GM23248 (cell line): Measurements from ENCODE around the gene MGMT. TPM values are rescaled to one million over a fixed set of nuclear protein-coding genes. Genes with fewer than 3 reads are reported as not detected.

Experiments used
- DNase-seq: peaks from one replicate; pipeline ENCODE4 v3.0.0-alpha.2; 2015
- H2AFZ ChIP-seq: fragments of 200-600 bp; sonication (generic); 2 replicates; pipeline ENCODE4 v1.6.1; 2016; ENCODE audit warnings: antibody characterized with exemption
- H3F3A ChIP-seq: fragments of 200-600 bp; sonication (generic); 2 replicates; pipeline ENCODE4 v1.6.1; 2016; ENCODE audit warnings: mild to moderate bottlenecking, antibody characterized with exemption, mixed run types; ENCODE audit not compliant: insufficient read depth
- H3K27ac ChIP-seq: fragments of 200-600 bp; sonication (generic); 2 replicates; pipeline ENCODE4 v1.5.1; 2016; ENCODE audit warnings: mild to moderate bottlenecking
- H3K27me3 ChIP-seq: fragments of 200-600 bp; sonication (generic); replicated peaks from 2 replicates; pipeline ENCODE4 v1.6.1; 2016; ENCODE audit warnings: mild to moderate bottlenecking; ENCODE audit not compliant: insufficient read depth
- H3K36me3 ChIP-seq: fragments of 200-600 bp; sonication (generic); 2 replicates; pipeline ENCODE4 v1.6.1; 2016; ENCODE audit warnings: low read depth, mild to moderate bottlenecking
- H3K4me1 ChIP-seq: fragments of 200-600 bp; sonication (generic); 2 replicates; pipeline ENCODE4 v1.6.1; 2016; ENCODE audit warnings: mild to moderate bottlenecking; ENCODE audit not compliant: insufficient read depth
- H3K4me2 ChIP-seq: fragments of 200-600 bp; sonication (generic); one replicate; pipeline ENCODE4 v1.6.1; 2016; ENCODE audit warnings: mild to moderate bottlenecking; ENCODE audit not compliant: unreplicated experiment
- H3K4me3 ChIP-seq: fragments of 200-600 bp; sonication (generic); 2 replicates; pipeline ENCODE4 v1.5.1; 2016; ENCODE audit warnings: mild to moderate bottlenecking
- H3K79me2 ChIP-seq: fragments of 200-600 bp; sonication (generic); 2 replicates; pipeline ENCODE4 v1.6.1; 2016; ENCODE audit warnings: mild to moderate bottlenecking; ENCODE audit not compliant: insufficient read depth
- H3K9ac ChIP-seq: fragments of 200-600 bp; sonication (generic); 2 replicates; pipeline ENCODE4 v1.6.1; 2016; ENCODE audit warnings: mild to moderate bottlenecking
- H3K9me2 ChIP-seq: fragments of 200-600 bp; sonication (generic); 2 replicates; pipeline ENCODE4 v1.6.1; 2016; ENCODE audit warnings: mixed run types, mild to moderate bottlenecking, moderate library complexity; ENCODE audit not compliant: insufficient read depth
- H3K9me3 ChIP-seq: fragments of 200-600 bp; sonication (generic); one replicate; pipeline ENCODE4 v1.6.1; 2017; ENCODE audit warnings: low read depth
- H4K20me1 ChIP-seq: fragments of 200-600 bp; sonication (generic); 2 replicates; pipeline ENCODE4 v1.6.0; 2016; ENCODE audit not compliant: insufficient read depth
- EZH2 ChIP-seq: fragments of 200-600 bp; sonication (generic); IDR thresholded peaks from 2 replicates; pipeline ENCODE4 v1.6.1; 2018; ENCODE audit warnings: antibody characterized with exemption, mild to moderate bottlenecking; ENCODE audit not compliant: insufficient read depth, poor library complexity, severe bottlenecking
- EZH2phosphoT487 ChIP-seq: fragments of 200-600 bp; sonication (generic); IDR thresholded peaks from 2 replicates; pipeline ENCODE4 v1.6.1; 2018; ENCODE audit warnings: antibody characterized with exemption, moderate library complexity, mild to moderate bottlenecking, low read depth; ENCODE audit not compliant: insufficient read depth
- WGBS, 2 experiments: methylation state at CpG; one replicate each; pipeline ENCODE4 v1.1.6; 2015 to 2017; ENCODE audit warnings: low lambda C conversion rate in 2 of 2, low coverage in 1 of 2; ENCODE audit errors: missing lambda C conversion rate in 2 of 2; 5-methylcytosine and 5-hydroxymethylcytosine counted together
- in situ Hi-C: fragments of 300-500 bp; cut with MboI; formaldehyde crosslinking; loops from 2 replicates; pipeline ENCODE4 v1.15.0; 2020
- polyA plus RNA-seq: library from polyadenylated mRNA; unstranded; fragments of >200 nt; fragmentation: Nextera tagmentation; extraction: Ambion mirVana; gene quantifications from 2 replicates; pipeline ENCODE4 v1.2.1, GENCODE V29; 2016
- total RNA-seq: library from RNA; depleted of rRNA; stranded (reverse); fragments of >200 nt; shearing (Covaris generic); gene quantifications from 2 replicates; pipeline ENCODE4 v1.2.3, GENCODE V29; 2014

Gene MGMT
- total and polyA plus RNA-seq, 2 experiments from 2014 or later = 28.5 to 35.1 TPM

DNA sequence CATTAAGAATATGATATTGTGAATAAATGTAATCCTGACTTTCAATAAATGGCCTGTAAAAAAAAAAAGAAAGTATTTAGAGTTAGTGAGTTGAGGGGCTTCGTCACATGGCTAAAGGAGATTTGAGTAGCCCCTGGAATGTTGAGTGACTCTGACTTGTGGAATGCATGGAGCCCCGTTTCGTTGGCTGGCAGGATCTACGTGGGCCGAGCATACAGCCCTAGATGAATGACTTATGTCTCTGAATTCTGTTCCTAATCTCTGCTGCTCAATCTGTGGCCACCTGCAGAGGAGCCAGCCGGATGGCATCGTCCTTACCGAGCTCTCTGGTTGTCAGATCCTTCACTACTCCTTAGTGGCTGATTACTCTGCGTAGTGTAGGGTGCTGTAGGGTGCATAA lies 155.7 kb downstream of the MGMT start:
- DNase-seq = no peak
- no peaks in the 10 kb centered on the region for H3F3A ChIP-seq
- no peak overlapping the region for H3K9ac ChIP-seq
- no peaks in the 10 kb centered on the region for H3K27me3 ChIP-seq
- H3K27ac ChIP-seq = no peak overlapping the region
- no peaks in the 10 kb centered on the region for H3K36me3 ChIP-seq
- H3K9me3 ChIP-seq = no peaks in the 10 kb centered on the region
- no peak overlapping the region for H3K4me2 ChIP-seq
- H2AFZ ChIP-seq = no peak overlapping the region
- 0 out of 2 replicates have a peak, but pooled peaks cover under 1% of the 10 kb centered on the region for H3K9me2 ChIP-seq
- no peak for TF ChIP-seq EZH2
- no peak for TF ChIP-seq EZH2phosphoT487
- no peak overlapping the region for H3K4me3 ChIP-seq
- no peaks in the 10 kb centered on the region for H4K20me1 ChIP-seq
- 92 to 93% methylated on average over 9 of the region's 9 CpGs for WGBS, 2 experiments
- H3K79me2 ChIP-seq = no peaks in the 10 kb centered on the region
- H3K4me1 ChIP-seq = no peaks in the 10 kb centered on the region
- in situ Hi-C loops = no loop called here

DNA sequence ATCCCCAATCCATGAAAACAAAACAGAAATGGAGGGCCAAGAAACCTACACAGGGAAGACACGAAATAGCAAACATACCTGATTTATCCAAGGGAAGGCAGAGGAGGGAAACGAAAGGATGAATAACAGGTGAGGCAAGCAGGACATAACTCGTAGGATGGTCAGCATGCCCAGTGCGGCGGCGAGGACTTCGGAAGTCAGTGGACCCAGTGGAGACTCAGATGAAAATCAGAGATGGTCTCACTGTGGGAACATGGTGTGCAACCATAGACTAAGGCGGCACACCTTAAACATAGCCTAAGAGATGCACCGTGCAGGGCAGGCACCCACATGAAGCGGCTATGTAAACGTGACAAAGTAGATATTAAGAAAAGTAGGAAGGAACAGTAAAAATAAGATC lies 157.5 kb downstream of the MGMT start:
- no peaks in the 10 kb centered on the region for H3F3A ChIP-seq
- no peaks in the 10 kb centered on the region for H4K20me1 ChIP-seq
- no peaks in the 10 kb centered on the region for H3K9me3 ChIP-seq
- 0 out of 2 replicates have a peak, but pooled peaks cover 3% of the 10 kb centered on the region for H3K9me2 ChIP-seq
- no peaks in the 10 kb centered on the region for H3K36me3 ChIP-seq
- H3K4me2 ChIP-seq = no peak overlapping the region
- H3K4me3 ChIP-seq = no peak overlapping the region
- no peak for TF ChIP-seq EZH2
- no peak for TF ChIP-seq EZH2phosphoT487
- no peaks in the 10 kb centered on the region for H3K79me2 ChIP-seq
- H3K27me3 ChIP-seq = no peaks in the 10 kb centered on the region
- WGBS, 2 experiments = 94 to 95% methylated on average over 11 of the region's 11 CpGs
- no peak overlapping the region for H2AFZ ChIP-seq
- in situ Hi-C loops = no loop called here
- H3K27ac ChIP-seq = no peak overlapping the region
- no peak overlapping the region for H3K9ac ChIP-seq
- no peaks in the 10 kb centered on the region for H3K4me1 ChIP-seq
- no peak for DNase-seq

DNA sequence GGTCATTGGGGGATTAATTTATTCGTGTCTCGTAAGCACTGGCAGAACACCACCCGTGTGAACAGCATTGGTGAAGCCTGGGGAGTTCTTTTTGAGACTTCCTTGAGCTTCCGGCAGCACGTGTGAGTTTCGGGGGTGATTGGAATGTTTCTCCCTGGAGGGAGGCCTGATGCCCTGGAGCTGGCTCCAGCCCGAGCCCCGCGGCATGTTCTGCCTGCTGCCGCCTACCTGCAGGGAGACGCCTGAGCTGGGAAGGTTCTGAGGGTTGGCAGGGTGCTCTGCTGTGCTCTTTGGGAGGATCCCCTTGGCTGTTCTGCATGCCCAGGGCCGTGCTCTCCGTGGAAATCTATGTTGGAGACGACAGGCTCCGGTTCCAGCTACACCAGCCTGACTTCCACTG lies 159.3 kb downstream of the MGMT start:
- no peak overlapping the region for H3K4me2 ChIP-seq
- H3K36me3 ChIP-seq = no peaks in the 10 kb centered on the region
- H3F3A ChIP-seq = no peaks in the 10 kb centered on the region
- WGBS, 2 experiments = 82 to 86% methylated on average over 14 to 15 of the region's 15 CpGs
- no peak overlapping the region for H2AFZ ChIP-seq
- no peak overlapping the region for H3K27ac ChIP-seq
- no peaks in the 10 kb centered on the region for H4K20me1 ChIP-seq
- H3K79me2 ChIP-seq = no peaks in the 10 kb centered on the region
- no peak for TF ChIP-seq EZH2phosphoT487
- TF ChIP-seq EZH2 = no peak
- H3K4me3 ChIP-seq = no peak overlapping the region
- H3K9ac ChIP-seq = no peak overlapping the region
- no peak for DNase-seq
- H3K27me3 ChIP-seq = no peaks in the 10 kb centered on the region
- H3K4me1 ChIP-seq = no peaks in the 10 kb centered on the region
- 0 out of 2 replicates have a peak, but pooled peaks cover 3% of the 10 kb centered on the region for H3K9me2 ChIP-seq
- no peaks in the 10 kb centered on the region for H3K9me3 ChIP-seq
- in situ Hi-C loops = no loop called here

DNA sequence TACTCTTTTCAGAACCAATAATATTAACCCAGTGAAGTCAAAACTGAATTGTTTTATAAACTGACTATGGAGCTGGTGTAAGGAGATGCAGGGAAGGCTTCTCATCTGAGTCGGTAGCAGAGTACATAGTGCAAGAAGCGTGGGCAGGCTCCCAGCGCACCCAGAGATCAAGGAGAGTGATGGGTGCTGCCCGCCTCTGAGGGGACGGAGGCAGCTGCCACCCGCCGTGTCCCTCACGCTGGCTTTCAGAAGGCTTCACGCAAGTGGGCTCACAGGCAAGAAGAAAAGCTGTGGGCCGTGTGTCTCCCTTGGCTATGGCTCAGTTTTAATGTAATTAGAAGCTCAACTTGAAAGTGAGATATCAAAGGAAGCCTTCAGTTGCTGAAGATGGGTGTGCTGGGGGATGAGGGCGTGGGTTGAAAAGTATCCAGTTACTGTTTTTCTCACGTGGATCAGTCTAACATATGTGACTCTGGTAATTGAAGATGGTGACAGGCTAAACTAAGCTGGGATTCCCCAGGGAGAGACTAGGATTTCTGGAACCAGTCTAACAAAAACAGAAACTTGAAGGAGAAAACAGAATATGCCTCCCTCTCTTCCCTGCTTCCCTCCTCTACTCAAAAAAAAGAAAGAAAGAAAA lies 159.9 kb downstream of the MGMT start:
- Histone ChIP-seq H3K9me3 (no peaks in the 10 kb centered on the region), H3K9ac (no peak overlapping the region), H3K4me1 (no peaks in the 10 kb centered on the region), H3K27ac (no peak overlapping the region), H3K27me3 (no peaks in the 10 kb centered on the region), H3K4me2 (no peak overlapping the region), H4K20me1 (no peaks in the 10 kb centered on the region), H3K79me2 (no peaks in the 10 kb centered on the region), H3F3A (no peaks in the 10 kb centered on the region), H3K9me2 (0 out of 2 replicates have a peak, but pooled peaks cover 3% of the 10 kb centered on the region), H3K4me3 (no peak overlapping the region), H3K36me3 (no peaks in the 10 kb centered on the region), H2AFZ (no peak overlapping the region)
- no peak for DNase-seq
- no peak for TF ChIP-seq EZH2phosphoT487
- no peak for TF ChIP-seq EZH2
- 78 to 80% methylated on average over 12 of the region's 12 CpGs for WGBS, 2 experiments
- in situ Hi-C loops = no loop called here
